Ishikawa (cell line): ENCODE results near the gene TUBGCP6.

Experiments used
- CEBPB ChIP-seq: IDR thresholded peaks from 2 replicates; pipeline ENCODE4 v1.6.1; 2012
- CREB1 ChIP-seq: IDR thresholded peaks from 2 replicates; pipeline ENCODE4 v1.6.1; 2012; ENCODE audit warnings: low read depth
- EGR1 ChIP-seq: IDR thresholded peaks from 2 replicates; pipeline ENCODE4 v1.6.1; 2012
- EP300 ChIP-seq: IDR thresholded peaks from 2 replicates; pipeline ENCODE4 v1.6.1; 2012; ENCODE audit warnings: borderline replicate concordance
- FOXM1 ChIP-seq: IDR thresholded peaks from 2 replicates; pipeline ENCODE4 v1.6.1; 2012; ENCODE audit warnings: low read depth, borderline replicate concordance
- NFIC ChIP-seq: IDR thresholded peaks from 2 replicates; pipeline ENCODE4 v1.6.1; 2012
- RAD21 ChIP-seq: IDR thresholded peaks from 2 replicates; pipeline ENCODE4 v1.6.1; 2012; ENCODE audit warnings: low read depth
- REST ChIP-seq: IDR thresholded peaks from 2 replicates; pipeline ENCODE4 v1.6.1; 2012; ENCODE audit warnings: low read depth, mild to moderate bottlenecking
- TAF1 ChIP-seq: IDR thresholded peaks from 2 replicates; pipeline ENCODE4 v1.6.1; 2012; ENCODE audit warnings: low read depth, mild to moderate bottlenecking
- TCF12 ChIP-seq: IDR thresholded peaks from 2 replicates; pipeline ENCODE4 v1.6.1; 2012; ENCODE audit warnings: low read depth
- TEAD4 ChIP-seq: IDR thresholded peaks from 2 replicates; pipeline ENCODE4 v1.6.1; 2012
- YY1 ChIP-seq: IDR thresholded peaks from 2 replicates; pipeline ENCODE4 v1.6.1; 2012; ENCODE audit warnings: low read depth
- ZBTB7A ChIP-seq: IDR thresholded peaks from 2 replicates; pipeline ENCODE4 v1.6.1; 2012; ENCODE audit warnings: low read depth
- TF ChIP-seq, protein P1 (sequence below): IDR thresholded peaks from 2 replicates; pipeline ENCODE4 v1.6.1; 2012
- TF ChIP-seq, protein P2 (sequence below): IDR thresholded peaks from 2 replicates; pipeline ENCODE4 v1.6.1; 2012

Gene TUBGCP6

GRCh38 chr22:50266994-50267393, 22.2 kb upstream of the TUBGCP6 start:
- TF ChIP-seq TCF12 = no peak
- TF ChIP-seq CEBPB = no peak
- no peak for TF ChIP-seq NFIC
- no peak for TF ChIP-seq CREB1
- TF ChIP-seq TAF1 = no peak
- TF ChIP-seq EGR1 = no peak
- TF ChIP-seq ZBTB7A = no peak
- TF ChIP-seq, protein P1, sequence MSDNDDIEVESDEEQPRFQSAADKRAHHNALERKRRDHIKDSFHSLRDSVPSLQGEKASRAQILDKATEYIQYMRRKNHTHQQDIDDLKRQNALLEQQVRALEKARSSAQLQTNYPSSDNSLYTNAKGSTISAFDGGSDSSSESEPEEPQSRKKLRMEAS = no peak
- TF ChIP-seq, protein P2, sequence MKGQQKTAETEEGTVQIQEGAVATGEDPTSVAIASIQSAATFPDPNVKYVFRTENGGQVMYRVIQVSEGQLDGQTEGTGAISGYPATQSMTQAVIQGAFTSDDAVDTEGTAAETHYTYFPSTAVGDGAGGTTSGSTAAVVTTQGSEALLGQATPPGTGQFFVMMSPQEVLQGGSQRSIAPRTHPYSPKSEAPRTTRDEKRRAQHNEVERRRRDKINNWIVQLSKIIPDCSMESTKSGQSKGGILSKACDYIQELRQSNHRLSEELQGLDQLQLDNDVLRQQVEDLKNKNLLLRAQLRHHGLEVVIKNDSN = no peak
- no peak for TF ChIP-seq EP300
- no peak for TF ChIP-seq YY1
- no peak for TF ChIP-seq RAD21
- no peak for TF ChIP-seq FOXM1
- TF ChIP-seq TEAD4 = no peak
- TF ChIP-seq REST = no peak

- no peak for TF ChIP-seq CREB1
- TF ChIP-seq TAF1 = no peak
- peak; percentile 36; the same call in 1 of the 2 replicates for TF ChIP-seq REST
- no peak for TF ChIP-seq EGR1
- TF ChIP-seq ZBTB7A = no peak
- no peak for TF ChIP-seq EP300
- no peak for TF ChIP-seq TEAD4
- TF ChIP-seq, protein P2 = no peak
These were observed 20.3 kb upstream of the TUBGCP6 start for GRCh38 chr22:50264946-50265669.

DNA sequence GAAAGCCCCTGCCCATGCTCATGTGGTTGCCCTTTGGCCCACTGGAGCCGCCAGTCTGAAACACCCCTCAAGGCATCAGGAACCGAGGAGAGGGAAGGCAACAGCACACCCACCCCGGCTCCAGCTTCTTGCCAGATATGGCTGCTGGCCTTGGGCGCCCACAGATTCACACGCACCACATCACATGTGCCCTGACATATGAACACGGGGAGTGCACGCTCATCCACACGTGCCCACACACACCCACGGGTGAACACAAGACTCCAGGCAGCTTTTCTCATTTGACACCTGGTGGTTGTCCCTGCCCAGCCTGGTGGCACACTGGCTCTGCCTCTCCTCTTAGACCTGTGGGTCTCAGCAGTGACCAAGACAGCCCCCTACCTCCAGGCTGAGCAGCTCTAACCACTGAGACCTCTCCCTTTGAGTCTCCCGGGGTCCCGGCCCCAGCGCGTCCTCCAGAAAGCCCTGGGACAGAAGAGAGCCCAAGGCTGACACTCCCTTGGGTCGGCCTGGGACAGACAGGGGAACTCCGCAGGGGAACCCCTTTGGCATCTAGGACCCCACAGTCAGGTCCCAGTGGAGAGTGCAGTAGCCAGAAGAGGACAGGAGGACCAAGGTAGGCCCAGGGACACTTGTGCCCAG, 19.4 kb upstream of the TUBGCP6 start:
- TF ChIP-seq TEAD4 (no peak), REST (no peak), NFIC (no peak), CEBPB (no peak), TCF12 (no peak), ZBTB7A (no peak), RAD21 (no peak), EP300 (no peak), TAF1 (no peak), EGR1 (no peak), FOXM1 (no peak), YY1 (no peak), CREB1 (no peak)
- TF ChIP-seq, protein P1 = no peak
- TF ChIP-seq, protein P2 = no peak
